ENCODE data around the gene TGFBR2. TPM values are rescaled to one million over a fixed set of nuclear protein-coding genes. Genes with fewer than 3 reads are reported as not detected.

TGFBR2 gene
- total RNA-seq, 1 donor from 2014 or later = 329 TPM

- peaks cover 97% of the 10 kb centered on the region for H3K4me1 ChIP-seq
- no peak for ATAC-seq
- H3K27me3 ChIP-seq = no peaks in the 10 kb centered on the region
- intact Hi-C loops (cut with DNase I) = no loop called here
- H3K4me3 ChIP-seq = no peak overlapping the region
- DNase-seq = no peak
- H3K36me3 ChIP-seq = peaks cover 39% of the 10 kb centered on the region
- TF ChIP-seq CTCF (IDR thresholded peaks at IDR 0.05) = no peak
- peak overlapping the region; percentile 74 for H3K27ac ChIP-seq
- H3K9me3 ChIP-seq = no peaks in the 10 kb centered on the region
These were observed 36.5 kb downstream of the TGFBR2 start for GRCh38 chr3:30642849-30643361.

- peaks cover 96% of the 10 kb centered on the region for H3K4me1 ChIP-seq
These were observed 37.5 kb downstream of the TGFBR2 start for GRCh38 chr3:30643763-30644462.

DNA sequence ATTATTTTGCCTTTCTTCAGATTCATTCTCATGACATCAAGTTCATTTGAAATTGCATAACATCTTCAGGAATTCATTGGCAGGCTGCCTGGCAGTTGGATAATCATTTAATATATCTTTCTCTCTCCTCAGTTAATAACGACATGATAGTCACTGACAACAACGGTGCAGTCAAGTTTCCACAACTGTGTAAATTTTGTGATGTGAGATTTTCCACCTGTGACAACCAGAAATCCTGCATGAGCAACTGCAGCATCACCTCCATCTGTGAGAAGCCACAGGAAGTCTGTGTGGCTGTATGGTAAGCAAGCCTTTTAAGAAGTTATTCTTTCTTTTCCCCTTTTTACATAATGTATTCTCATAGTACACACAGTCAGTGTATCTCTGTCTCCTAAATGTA lies 38.2 kb downstream of the TGFBR2 start:
- Histone ChIP-seq H3K27ac (peak overlapping the region; percentile 74), H3K36me3 (peaks cover 51% of the 10 kb centered on the region), H3K4me1 (peaks cover 96% of the 10 kb centered on the region), H3K9me3 (no peaks in the 10 kb centered on the region), H3K4me3 (no peak overlapping the region), H3K27me3 (no peaks in the 10 kb centered on the region)
- DNase-seq (no peak), ATAC-seq (no peak)
- intact Hi-C loops (cut with DNase I) = no loop called here
- TF ChIP-seq CTCF (IDR thresholded peaks at IDR 0.05) = no peak

More at GRCh38 chr3:30643763-30644462, 37.5 kb downstream of the TGFBR2 start:
- peak; percentile 48 for ATAC-seq
- Histone ChIP-seq H3K4me3 (no peak overlapping the region), H3K27me3 (no peaks in the 10 kb centered on the region), H3K36me3 (peaks cover 46% of the 10 kb centered on the region), H3K9me3 (no peaks in the 10 kb centered on the region), H3K27ac (peak overlapping the region; percentile 74)
- no peak for TF ChIP-seq CTCF (IDR thresholded peaks at IDR 0.05)
- intact Hi-C loops (cut with DNase I) = no loop called here
- DNase-seq = no peak

DNA sequence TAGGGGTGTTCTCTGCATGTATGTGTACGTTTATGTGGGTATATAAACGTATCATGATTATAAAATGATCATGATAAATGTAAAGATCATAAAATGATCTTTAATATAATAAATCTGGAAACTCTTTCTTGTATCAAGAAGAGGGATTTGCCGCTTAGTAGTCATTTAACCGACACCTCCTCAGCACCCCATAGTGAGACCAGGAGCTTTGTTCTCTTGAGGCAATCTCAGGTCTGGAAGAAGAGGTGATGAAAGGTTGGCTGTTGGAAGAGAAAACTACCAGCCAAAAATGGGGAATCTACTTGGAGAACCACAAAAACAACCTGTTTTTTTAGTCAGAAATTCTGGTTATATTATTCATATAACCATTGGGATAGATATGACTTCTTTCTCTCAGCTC lies 38.7 kb downstream of the TGFBR2 start:
- no peak for DNase-seq
- TF ChIP-seq CTCF (IDR thresholded peaks at IDR 0.05) = no peak
- no peak overlapping the region for H3K27ac ChIP-seq
- H3K36me3 ChIP-seq = peaks cover 55% of the 10 kb centered on the region
- no peaks in the 10 kb centered on the region for H3K9me3 ChIP-seq
- H3K4me1 ChIP-seq = peaks cover 97% of the 10 kb centered on the region
- no peak overlapping the region for H3K4me3 ChIP-seq
- no peak for ATAC-seq
- intact Hi-C loops (cut with DNase I) = no loop called here
- H3K27me3 ChIP-seq = no peaks in the 10 kb centered on the region

GRCh38 chr3:30646181-30646876 lies 39.9 kb downstream of the TGFBR2 start:
- H3K4me1 ChIP-seq = peaks cover 90% of the 10 kb centered on the region
- DNase-seq = no peak
- no peak overlapping the region for H3K4me3 ChIP-seq
- H3K27ac ChIP-seq = peak overlapping the region; percentile 34
- TF ChIP-seq CTCF (IDR thresholded peaks at IDR 0.05) = no peak
- intact Hi-C loops (cut with DNase I) = no loop called here
- H3K9me3 ChIP-seq = no peaks in the 10 kb centered on the region
- ATAC-seq = peak; percentile 68
- H3K27me3 ChIP-seq = no peaks in the 10 kb centered on the region
- peaks cover 68% of the 10 kb centered on the region for H3K36me3 ChIP-seq

Data from upper lobe of right lung (tissue), 1 donor.